GM12873 (cell line): ENCODE results near the gene PXN.

Experiments used
- CTCF ChIP-seq: IDR thresholded peaks from 2 replicates; pipeline ENCODE4 v1.5.1; 2012; ENCODE audit warnings: low read depth, mild to moderate bottlenecking, moderate library complexity, low read length, control low read depth; ENCODE audit not compliant: insufficient read depth; ENCODE audit errors: missing control alignments

PXN gene

GRCh38 chr12:120235369-120236323 is 29.9 kb downstream of the PXN start:
- peak; percentile 28 for TF ChIP-seq CTCF

- TF ChIP-seq CTCF, result peak; percentile 33
Measured at GRCh38 chr12:120234643-120235368, 30.7 kb downstream of the PXN start.

GRCh38 chr12:120231316-120232011 is 34.1 kb downstream of the PXN start:
- TF ChIP-seq CTCF, result no peak

GRCh38 chr12:120230974-120231315 is 34.6 kb downstream of the PXN start:
- TF ChIP-seq CTCF, result no peak

GRCh38 chr12:120230326-120230973 is 35.1 kb downstream of the PXN start:
- no peak for TF ChIP-seq CTCF

- TF ChIP-seq CTCF, result no peak
Measured at GRCh38 chr12:120229487-120230325, 35.8 kb downstream of the PXN start.
